Neural cell (in vitro differentiated cells): Measurements from ENCODE around the gene PRR15L. TPM values are rescaled to one million over a fixed set of nuclear protein-coding genes. Genes with fewer than 3 reads are reported as not detected.

Experiments used
- H2AFZ ChIP-seq: fragments of 200-600, 300-800 bp; sonication (generic), shearing (Covaris generic); 2 replicates; pipeline ENCODE4 v1.6.0; 2014; ENCODE audit warnings: low read depth, mild to moderate bottlenecking, antibody characterized with exemption, low read length, moderate library complexity
- H3F3A ChIP-seq: fragments of 200-600 bp; shearing (Covaris generic); 2 replicates; pipeline ENCODE4 v1.6.1; 2016; ENCODE audit warnings: mild to moderate bottlenecking, moderate library complexity, mixed read lengths, antibody characterized with exemption, low read length; ENCODE audit not compliant: insufficient read depth, poor library complexity, severe bottlenecking
- H3K27ac ChIP-seq: fragments of 200-600, 300-800 bp; sonication (generic), shearing (Covaris generic); 2 replicates; pipeline ENCODE4 v1.5.1; 2014; ENCODE audit warnings: mild to moderate bottlenecking, low read length, moderate library complexity
- H3K27me3 ChIP-seq: fragments of 300-800, 200-600 bp; sonication (generic), shearing (Covaris generic); 2 replicates; pipeline ENCODE4 v1.6.0; 2014; ENCODE audit warnings: mild to moderate bottlenecking, low read depth, low read length, moderate library complexity; ENCODE audit not compliant: insufficient read depth
- H3K36me3 ChIP-seq: fragments of 300-800, 200-600 bp; sonication (generic), shearing (Covaris generic); 2 replicates; pipeline ENCODE4 v1.5.1; 2014; ENCODE audit warnings: mild to moderate bottlenecking, antibody characterized with exemption, low read length, moderate library complexity; ENCODE audit not compliant: insufficient read depth
- H3K4me2 ChIP-seq: fragments of 300-800, 200-600 bp; sonication (generic), shearing (Covaris generic); 2 replicates; pipeline ENCODE4 v1.6.0; 2014; ENCODE audit warnings: mild to moderate bottlenecking, low read length
- H3K4me3 ChIP-seq: fragments of 300-800, 200-600 bp; sonication (generic), shearing (Covaris generic); 2 replicates; pipeline ENCODE4 v1.5.1; 2014; ENCODE audit warnings: mild to moderate bottlenecking, low read length, moderate library complexity
- H3K79me2 ChIP-seq: fragments of 200-600 bp; shearing (Covaris generic); replicated peaks from 2 replicates; pipeline ENCODE4 v1.6.0; 2014; ENCODE audit warnings: mild to moderate bottlenecking, low read length, moderate library complexity; ENCODE audit not compliant: insufficient read depth
- H3K9ac ChIP-seq: fragments of 300-800, 200-600 bp; sonication (generic), shearing (Covaris generic); 2 replicates; pipeline ENCODE4 v1.6.1; 2016; ENCODE audit warnings: mild to moderate bottlenecking, low read length, mixed read lengths
- H3K9me2 ChIP-seq: fragments of 200-600 bp; shearing (Covaris generic); 2 replicates; pipeline ENCODE4 v1.6.1; 2016; ENCODE audit warnings: mild to moderate bottlenecking, low read length, mixed read lengths; ENCODE audit not compliant: insufficient read depth
- H3K9me3 ChIP-seq: fragments of 200-600, 300-800 bp; sonication (generic), shearing (Covaris generic); 2 replicates; pipeline ENCODE4 v1.6.1; 2016; ENCODE audit warnings: mild to moderate bottlenecking, mixed run types, low read length, moderate library complexity, mixed read lengths
- H4K20me1 ChIP-seq: fragments of 200-600 bp; shearing (Covaris generic); 2 replicates; pipeline ENCODE4 v1.6.1; 2016; ENCODE audit warnings: mild to moderate bottlenecking, mixed run types; ENCODE audit not compliant: insufficient read depth
- EP300 ChIP-seq: fragments of 450-650 bp; conservative IDR thresholded peaks from 2 replicates; pipeline ENCODE4 v1.6.1; 2014; ENCODE audit warnings: antibody characterized with exemption, mild to moderate bottlenecking, moderate library complexity; ENCODE audit not compliant: poor library complexity, severe bottlenecking
- EZH2 ChIP-seq: fragments of 200-600, 300-800 bp; shearing (Covaris generic), sonication (generic); IDR thresholded peaks from 2 replicates; pipeline ENCODE4 v1.6.1; 2014; ENCODE audit warnings: antibody characterized with exemption, low read length, borderline replicate concordance, mild to moderate bottlenecking; ENCODE audit not compliant: insufficient read depth, poor library complexity, severe bottlenecking
- MXI1 ChIP-seq: fragments of 450-650 bp; conservative IDR thresholded peaks from 2 replicates; pipeline ENCODE4 v1.6.1; 2014; ENCODE audit warnings: antibody characterized with exemption, mild to moderate bottlenecking; ENCODE audit not compliant: poor library complexity, severe bottlenecking
- POLR2AphosphoS5 ChIP-seq: IDR thresholded peaks from 2 replicates; pipeline ENCODE4 v1.6.1; 2012
- RAD21 ChIP-seq: fragments of 450-650 bp; conservative IDR thresholded peaks from 2 replicates; pipeline ENCODE4 v1.6.1; 2014; ENCODE audit warnings: antibody characterized with exemption, mild to moderate bottlenecking, moderate library complexity
- SMC3 ChIP-seq: fragments of 450-650 bp; conservative IDR thresholded peaks from 2 replicates; pipeline ENCODE4 v1.6.1; 2014; ENCODE audit warnings: antibody characterized with exemption, mild to moderate bottlenecking, moderate library complexity; ENCODE audit not compliant: poor library complexity
- TAF1 ChIP-seq: IDR thresholded peaks from 2 replicates; pipeline ENCODE4 v1.6.1; 2012; ENCODE audit warnings: low read depth
- polyA plus RNA-seq: library from polyadenylated mRNA; depleted of rRNA; stranded (reverse); fragments of >200 nt; gene quantifications from 2 replicates; pipeline ENCODE4 v1.2.3, GENCODE V29; 2014
- TF ChIP-seq, protein P1 (sequence below): IDR thresholded peaks from 2 replicates; pipeline ENCODE4 v1.6.1; 2012; ENCODE audit warnings: borderline replicate concordance
- TF ChIP-seq, protein P2 (sequence below): fragments of 450-650 bp; IDR thresholded peaks from 2 replicates; pipeline ENCODE4 v1.5.1; 2014; ENCODE audit warnings: antibody characterized with exemption, mild to moderate bottlenecking, moderate library complexity; ENCODE audit not compliant: poor library complexity, severe bottlenecking

PRR15L gene
- polyA plus RNA-seq, 1 donor from 2014 or later = not detected

DNA sequence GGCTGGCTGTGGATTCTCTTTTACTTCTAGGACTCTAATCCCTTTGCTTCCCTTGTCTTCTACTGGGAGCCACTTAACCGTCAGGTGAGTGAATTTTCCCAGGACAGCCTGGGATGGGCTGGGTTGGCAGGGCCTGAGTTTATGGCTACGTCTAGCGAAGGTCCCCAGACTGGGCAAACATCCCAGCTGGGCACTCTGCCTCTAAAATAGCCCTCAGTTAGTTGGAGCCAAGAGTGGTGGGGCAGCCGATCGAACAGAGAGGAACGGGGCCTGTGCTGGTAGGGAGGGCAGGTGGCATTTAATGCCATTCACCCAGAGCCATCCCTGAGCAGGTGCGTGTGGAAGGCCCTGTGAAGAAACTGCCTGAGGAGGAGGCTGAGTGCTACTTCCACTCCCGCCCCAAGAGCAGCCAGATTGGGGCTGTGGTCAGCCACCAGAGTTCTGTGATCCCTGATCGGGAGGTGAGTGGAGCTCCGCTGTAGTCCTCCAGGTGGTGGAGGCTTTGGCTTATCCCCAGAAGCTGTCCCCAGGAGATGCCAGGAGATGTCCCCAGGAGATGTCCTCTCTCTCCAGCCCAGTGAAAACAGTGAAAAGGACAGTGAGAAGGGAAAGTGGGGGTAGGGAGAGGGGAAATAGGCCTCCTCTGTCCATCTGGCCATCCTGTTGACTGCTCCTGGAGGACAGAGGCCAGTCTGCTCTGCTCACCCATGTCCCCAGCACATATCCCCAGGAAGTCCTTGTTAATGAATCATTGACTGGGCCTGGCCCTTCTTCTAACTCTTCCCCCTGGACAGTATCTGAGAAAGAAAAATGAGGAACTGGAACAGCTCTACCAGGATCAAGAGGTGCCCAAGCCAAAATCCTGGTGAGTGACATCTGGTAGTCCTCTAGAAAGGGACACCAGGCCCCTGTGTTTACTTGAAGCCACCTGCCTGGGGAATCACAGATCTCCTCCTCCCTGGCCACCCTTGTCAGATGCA is 11.9 kb downstream of the PRR15L start:
- no peak overlapping the region for H3K4me3 ChIP-seq
- H3K9ac ChIP-seq = no peak overlapping the region
- no peaks in the 10 kb centered on the region for H3K79me2 ChIP-seq
- no peaks in the 10 kb centered on the region for H3K9me2 ChIP-seq
- H3K36me3 ChIP-seq = no peaks in the 10 kb centered on the region
- no peaks in the 10 kb centered on the region for H4K20me1 ChIP-seq
- no peak overlapping the region for H3K4me2 ChIP-seq
- H3K9me3 ChIP-seq = no peaks in the 10 kb centered on the region
- no peak overlapping the region for H2AFZ ChIP-seq
- H3K27me3 ChIP-seq = no peaks in the 10 kb centered on the region
- no peaks in the 10 kb centered on the region for H3F3A ChIP-seq
- no peak overlapping the region for H3K27ac ChIP-seq
- TF ChIP-seq, protein P1, sequence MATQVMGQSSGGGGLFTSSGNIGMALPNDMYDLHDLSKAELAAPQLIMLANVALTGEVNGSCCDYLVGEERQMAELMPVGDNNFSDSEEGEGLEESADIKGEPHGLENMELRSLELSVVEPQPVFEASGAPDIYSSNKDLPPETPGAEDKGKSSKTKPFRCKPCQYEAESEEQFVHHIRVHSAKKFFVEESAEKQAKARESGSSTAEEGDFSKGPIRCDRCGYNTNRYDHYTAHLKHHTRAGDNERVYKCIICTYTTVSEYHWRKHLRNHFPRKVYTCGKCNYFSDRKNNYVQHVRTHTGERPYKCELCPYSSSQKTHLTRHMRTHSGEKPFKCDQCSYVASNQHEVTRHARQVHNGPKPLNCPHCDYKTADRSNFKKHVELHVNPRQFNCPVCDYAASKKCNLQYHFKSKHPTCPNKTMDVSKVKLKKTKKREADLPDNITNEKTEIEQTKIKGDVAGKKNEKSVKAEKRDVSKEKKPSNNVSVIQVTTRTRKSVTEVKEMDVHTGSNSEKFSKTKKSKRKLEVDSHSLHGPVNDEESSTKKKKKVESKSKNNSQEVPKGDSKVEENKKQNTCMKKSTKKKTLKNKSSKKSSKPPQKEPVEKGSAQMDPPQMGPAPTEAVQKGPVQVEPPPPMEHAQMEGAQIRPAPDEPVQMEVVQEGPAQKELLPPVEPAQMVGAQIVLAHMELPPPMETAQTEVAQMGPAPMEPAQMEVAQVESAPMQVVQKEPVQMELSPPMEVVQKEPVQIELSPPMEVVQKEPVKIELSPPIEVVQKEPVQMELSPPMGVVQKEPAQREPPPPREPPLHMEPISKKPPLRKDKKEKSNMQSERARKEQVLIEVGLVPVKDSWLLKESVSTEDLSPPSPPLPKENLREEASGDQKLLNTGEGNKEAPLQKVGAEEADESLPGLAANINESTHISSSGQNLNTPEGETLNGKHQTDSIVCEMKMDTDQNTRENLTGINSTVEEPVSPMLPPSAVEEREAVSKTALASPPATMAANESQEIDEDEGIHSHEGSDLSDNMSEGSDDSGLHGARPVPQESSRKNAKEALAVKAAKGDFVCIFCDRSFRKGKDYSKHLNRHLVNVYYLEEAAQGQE = no peak
- TF ChIP-seq, protein P2, sequence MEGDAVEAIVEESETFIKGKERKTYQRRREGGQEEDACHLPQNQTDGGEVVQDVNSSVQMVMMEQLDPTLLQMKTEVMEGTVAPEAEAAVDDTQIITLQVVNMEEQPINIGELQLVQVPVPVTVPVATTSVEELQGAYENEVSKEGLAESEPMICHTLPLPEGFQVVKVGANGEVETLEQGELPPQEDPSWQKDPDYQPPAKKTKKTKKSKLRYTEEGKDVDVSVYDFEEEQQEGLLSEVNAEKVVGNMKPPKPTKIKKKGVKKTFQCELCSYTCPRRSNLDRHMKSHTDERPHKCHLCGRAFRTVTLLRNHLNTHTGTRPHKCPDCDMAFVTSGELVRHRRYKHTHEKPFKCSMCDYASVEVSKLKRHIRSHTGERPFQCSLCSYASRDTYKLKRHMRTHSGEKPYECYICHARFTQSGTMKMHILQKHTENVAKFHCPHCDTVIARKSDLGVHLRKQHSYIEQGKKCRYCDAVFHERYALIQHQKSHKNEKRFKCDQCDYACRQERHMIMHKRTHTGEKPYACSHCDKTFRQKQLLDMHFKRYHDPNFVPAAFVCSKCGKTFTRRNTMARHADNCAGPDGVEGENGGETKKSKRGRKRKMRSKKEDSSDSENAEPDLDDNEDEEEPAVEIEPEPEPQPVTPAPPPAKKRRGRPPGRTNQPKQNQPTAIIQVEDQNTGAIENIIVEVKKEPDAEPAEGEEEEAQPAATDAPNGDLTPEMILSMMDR = no peak
- TF ChIP-seq POLR2AphosphoS5 = no peak
- no peak for TF ChIP-seq TAF1
- TF ChIP-seq MXI1 = no peak
- TF ChIP-seq EZH2 = no peak
- TF ChIP-seq EP300 = no peak
- no peak for TF ChIP-seq SMC3
- TF ChIP-seq RAD21 = no peak

DNA sequence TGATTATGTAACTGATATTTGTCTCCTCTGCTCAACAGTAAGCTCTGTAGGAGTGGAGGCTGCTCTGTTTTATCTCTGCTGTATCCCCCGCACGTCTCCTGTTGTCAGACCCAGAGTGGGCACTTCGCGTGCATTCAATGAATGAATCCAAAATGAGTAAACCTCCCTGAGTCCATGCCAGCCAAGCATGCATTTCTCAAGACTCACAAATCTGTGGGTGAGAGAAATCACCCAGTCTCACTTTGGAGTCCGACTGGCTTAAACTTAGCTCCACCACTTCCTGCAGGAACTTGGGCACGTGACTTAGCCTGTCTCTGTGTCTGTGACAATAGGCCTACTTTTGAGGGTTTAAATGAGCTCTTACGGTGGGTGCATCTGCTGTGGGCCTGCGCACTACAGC is 12.6 kb downstream of the PRR15L start:
- Histone ChIP-seq H3K27me3 (no peaks in the 10 kb centered on the region), H3F3A (no peaks in the 10 kb centered on the region), H2AFZ (no peak overlapping the region), H3K9me2 (no peaks in the 10 kb centered on the region), H3K9me3 (no peaks in the 10 kb centered on the region), H4K20me1 (no peaks in the 10 kb centered on the region), H3K27ac (no peak overlapping the region), H3K9ac (no peak overlapping the region), H3K79me2 (no peaks in the 10 kb centered on the region), H3K4me2 (no peak overlapping the region), H3K36me3 (no peaks in the 10 kb centered on the region), H3K4me3 (no peak overlapping the region)
- TF ChIP-seq MXI1 (no peak), SMC3 (no peak), EP300 (no peak), TAF1 (no peak), RAD21 (no peak), POLR2AphosphoS5 (no peak)
- TF ChIP-seq, protein P2 = no peak
